GM21529 (cell line): ENCODE data around the gene ERFE.
"Not testable (repeated sequence)": the region's sequence is repeated elsewhere in the genome, so short reads cannot be mapped to it uniquely, and the experiment has no call there.

Source experiments
- ATAC-seq: cut with Tn5 transposase; IDR thresholded peaks from one replicate; pipeline ENCODE4 v1.9.1; 2021; ENCODE audit not compliant: unreplicated experiment

The ERFE gene, protein sequence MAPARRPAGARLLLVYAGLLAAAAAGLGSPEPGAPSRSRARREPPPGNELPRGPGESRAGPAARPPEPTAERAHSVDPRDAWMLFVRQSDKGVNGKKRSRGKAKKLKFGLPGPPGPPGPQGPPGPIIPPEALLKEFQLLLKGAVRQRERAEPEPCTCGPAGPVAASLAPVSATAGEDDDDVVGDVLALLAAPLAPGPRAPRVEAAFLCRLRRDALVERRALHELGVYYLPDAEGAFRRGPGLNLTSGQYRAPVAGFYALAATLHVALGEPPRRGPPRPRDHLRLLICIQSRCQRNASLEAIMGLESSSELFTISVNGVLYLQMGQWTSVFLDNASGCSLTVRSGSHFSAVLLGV

DNA sequence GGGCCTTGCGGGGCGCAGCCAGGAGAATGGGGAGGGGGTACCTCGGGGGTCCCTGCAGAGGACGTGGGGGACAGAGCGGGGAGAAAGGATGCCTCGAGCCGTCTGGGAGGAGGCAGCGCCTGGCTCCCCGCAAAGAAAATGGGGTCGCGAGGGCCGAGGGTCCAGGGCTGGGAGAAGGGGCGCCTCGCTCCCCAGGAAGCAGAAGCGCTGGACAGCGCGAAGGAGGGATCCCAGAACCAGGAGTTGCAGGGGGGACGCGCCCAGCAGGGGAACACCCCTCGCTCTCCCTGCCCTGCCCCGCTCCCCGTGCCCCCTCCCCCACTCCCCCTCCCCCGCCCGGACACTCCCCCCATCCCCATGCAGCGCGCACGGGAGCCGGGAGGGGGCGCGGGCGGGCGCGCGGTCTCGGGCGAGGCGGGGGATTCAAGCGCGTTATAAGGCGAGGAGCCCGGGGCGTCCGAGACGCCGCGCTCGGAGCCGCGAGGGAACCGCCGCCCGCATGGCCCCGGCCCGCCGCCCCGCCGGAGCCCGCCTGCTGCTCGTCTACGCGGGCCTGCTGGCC is at the start of gene ERFE:
Gene ERFE (plus strand): TSS at position 462 of the 562 bp plus-strand sequence. CDS start 38 bp downstream, at position 500.
- peak; percentile 45 for ATAC-seq

DNA sequence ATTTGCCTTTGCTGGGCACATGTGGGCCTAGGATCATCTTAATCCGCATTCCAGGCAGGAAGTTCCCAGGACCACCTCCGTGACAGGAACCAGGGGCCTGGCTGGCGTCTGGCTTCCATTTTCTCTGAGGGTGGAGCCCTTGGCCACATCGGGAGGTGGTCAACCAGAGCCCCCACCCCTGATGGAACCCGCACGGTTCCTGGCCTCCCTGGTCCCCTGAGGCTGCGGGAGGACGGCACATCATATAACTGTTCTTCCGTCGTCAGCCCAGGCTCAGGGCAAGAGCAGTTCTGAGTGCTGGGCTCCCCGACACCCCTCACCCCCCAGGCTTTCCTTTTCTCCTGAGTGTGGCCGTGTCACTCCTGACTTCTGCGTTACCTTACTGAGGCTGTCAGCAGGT is 45.2 kb upstream of the ERFE start:
- ATAC-seq = no peak

DNA sequence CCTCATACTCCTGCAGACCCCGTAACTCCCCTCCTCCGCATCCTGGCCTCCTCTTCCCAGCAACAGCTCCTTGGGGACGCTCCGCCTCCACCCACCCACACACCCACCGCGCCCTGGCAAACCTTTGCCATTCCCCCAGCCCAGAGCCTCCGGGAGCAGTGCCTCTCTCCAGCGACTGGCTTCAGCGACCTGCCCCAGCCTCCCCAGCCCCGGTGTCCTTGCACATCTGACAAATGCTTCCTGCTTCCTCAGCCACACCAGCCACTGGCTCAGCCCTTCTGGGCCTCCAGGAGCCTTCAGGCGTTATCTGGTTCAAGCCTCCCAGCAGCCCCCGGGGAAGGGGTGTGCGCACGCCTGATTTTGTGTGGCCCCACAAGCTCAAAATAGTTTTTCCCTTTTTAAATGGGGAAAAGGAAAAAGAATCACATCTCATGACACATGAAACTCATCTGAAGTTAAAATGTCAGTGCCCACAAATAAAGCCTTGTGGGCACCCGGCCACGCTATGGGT is 44.4 kb upstream of the ERFE start:
- no peak for ATAC-seq

DNA sequence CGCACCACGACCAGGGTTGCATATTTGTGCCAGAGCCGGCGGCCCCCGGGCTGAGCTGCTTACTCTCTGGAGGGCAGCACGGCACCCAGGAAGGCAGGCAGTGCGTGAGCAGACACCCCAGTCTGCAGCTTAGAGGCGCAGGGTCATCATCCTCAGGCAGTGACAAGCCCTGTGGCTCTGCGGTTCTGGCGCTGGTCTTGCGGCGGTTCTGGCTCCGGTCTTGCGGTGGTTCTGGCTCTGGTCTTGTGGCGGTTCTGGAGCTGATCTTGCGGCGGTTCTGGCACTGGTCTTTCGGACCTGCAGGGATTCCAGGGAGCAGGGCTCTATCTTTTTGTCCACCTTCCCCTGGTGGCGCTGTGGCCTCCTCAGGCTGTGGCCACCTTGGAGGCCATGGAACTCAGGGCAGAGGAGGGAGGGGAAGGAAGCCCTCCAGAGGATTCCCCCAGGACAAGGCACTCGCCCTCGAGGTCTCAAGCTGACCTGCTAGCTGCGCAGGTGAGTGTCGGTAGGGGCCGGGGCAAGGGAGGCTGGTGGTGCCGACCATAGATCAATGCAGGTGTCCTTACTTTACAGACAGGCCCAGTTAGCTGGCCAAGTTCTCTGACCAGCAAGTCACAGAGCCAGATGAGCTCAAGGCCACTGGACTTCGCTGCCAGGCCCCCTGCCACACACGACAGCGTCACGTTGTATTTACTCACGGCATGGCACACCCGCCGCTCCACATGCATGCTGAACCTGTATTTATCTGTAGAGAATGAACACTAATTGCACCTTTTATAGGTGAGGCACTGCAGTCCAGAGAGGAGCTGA is 43.7 kb upstream of the ERFE start:
- no peak for ATAC-seq

DNA sequence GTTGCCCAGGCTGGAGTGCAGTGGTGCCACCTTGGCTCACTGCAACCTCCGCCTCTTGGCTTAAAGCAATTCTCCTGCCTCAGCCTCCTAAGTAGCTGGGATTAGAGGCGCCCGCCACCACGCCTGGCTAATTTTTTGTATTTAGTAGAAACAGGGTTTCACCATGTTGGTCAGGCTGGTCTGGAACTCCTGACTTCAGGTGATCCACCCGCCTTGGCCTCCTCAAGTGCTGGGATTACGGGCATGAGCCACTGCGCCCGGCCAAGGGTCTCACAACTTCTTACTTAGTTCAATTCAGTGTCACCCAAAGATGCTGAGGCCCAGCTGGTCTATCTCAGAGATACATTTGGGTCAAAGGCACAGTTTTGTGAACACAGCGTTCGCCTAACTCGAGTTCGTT is 43.1 kb upstream of the ERFE start:
- not testable (repeated sequence) for ATAC-seq

DNA sequence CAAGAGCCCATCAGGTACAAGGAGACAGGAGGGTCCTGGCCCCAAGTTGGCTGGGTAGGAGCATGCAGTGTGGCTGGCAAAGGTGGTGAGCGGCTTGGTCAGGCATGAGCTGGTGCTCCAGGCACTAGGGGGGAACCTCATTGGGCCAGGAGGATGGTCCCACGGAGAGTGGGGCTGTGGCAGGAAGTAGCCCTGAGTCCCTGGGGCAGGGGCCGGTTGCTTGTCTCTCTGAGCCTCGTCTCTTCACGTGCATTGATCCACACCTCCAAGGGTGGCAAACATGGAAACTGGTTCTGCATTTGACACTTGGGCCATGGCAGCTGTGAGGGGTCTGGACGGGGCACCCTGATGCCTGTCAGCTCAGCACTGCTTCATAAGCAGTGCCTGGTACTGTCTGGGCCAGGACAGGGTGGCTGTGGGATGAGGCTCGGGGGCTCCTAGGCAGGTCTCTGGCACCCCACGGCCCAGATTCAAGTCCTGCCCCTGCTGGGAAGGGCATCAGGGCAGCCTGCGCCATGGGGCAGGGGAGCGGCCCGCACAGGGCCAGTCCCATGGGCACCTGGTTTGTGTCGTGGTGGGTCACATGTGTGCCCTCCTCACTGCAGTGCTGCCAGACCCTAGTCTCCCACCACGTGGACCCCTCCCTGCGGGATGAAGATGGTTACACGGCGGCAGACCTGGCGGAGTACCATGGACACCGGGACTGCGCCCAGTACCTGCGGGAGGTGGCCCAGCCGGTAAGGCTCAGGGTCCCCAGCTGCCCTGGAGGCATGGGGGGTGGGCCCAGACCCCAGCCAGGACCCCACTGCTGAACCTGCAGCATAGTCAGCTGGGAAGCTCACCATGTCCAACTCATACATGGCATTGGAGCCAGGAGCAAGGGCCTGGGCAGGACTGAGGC is 42.2 kb upstream of the ERFE start:
- ATAC-seq = no peak

DNA sequence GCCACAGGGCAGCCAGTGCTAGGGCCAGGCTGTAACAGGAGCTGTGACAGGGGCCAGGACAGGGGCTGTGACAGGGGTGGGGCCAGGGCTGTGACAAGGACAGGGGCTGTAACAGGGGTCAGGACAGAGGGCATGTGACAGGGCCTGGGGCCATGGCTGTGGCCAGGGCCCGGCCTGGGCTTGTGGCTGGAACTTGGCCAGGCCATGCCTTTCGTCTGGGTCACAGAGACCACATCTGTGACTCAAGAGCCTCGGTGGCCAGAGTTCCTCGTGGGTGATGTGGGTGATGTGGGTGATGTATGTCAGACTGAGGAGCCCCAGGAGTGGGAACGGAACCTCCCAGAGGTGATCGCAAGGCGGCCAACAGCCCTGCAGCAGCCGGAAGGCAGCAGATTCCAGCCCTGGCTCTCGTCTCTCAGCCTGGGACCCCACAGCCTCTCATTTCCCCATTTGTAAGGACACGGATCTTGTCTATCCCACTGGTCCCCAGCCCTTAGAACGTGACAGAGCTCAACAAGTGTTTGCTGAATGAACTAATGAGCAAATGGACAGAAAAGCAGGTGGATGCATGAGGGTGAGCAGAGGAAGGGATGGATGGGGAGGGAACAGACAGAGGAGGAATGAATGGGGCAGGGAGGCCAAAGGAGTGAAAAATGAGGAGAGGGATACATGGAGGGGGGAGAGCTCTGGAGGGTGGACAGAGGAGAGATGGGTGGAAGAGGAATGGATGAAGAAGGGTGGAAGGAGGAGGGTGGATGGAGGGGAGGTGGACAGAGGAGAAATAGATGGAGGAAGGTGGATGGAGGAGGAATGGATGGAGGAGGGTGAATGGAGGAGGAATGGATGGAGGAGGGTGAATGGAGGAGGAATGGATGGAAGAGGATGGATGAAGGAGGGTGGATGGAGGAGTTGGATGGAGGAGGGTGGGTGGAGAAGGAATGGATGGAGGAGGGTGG is 41.3 kb upstream of the ERFE start:
- ATAC-seq = no peak

DNA sequence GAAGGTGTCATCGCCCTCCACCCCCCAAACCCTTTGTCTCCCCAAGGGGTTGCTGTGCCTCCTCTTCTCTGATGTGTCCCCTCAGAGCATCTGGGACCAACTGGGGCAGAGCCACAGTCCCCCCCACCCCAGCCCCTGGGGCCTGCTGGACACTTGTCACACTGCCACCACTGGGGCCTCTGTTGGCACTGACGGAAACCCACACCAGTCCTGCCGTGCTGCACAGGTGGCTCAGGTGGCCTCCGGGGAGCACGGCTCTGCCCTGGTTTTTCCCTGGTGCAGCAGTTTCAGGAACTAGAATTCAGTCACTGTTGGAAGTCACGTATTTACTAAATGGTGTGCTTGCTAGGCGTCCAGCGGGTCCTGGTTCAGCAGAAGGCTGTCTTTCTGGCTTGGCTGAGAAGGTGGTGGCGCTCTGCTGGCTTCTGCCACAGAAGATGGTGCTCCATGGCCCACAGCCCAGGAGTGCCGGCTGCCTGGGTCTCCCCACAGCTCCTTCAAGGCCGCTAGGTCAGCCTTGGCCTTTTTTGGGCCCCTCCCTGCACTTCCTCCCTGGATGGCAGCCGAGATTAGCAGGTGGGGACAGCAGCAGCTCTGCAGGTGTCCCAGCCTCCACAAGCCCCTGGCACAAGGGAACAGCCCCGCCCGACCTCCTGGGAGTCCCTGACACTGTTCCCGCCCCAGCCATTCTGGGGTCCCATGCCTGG is 38.9 kb upstream of the ERFE start:
- peak; percentile 37 for ATAC-seq

DNA sequence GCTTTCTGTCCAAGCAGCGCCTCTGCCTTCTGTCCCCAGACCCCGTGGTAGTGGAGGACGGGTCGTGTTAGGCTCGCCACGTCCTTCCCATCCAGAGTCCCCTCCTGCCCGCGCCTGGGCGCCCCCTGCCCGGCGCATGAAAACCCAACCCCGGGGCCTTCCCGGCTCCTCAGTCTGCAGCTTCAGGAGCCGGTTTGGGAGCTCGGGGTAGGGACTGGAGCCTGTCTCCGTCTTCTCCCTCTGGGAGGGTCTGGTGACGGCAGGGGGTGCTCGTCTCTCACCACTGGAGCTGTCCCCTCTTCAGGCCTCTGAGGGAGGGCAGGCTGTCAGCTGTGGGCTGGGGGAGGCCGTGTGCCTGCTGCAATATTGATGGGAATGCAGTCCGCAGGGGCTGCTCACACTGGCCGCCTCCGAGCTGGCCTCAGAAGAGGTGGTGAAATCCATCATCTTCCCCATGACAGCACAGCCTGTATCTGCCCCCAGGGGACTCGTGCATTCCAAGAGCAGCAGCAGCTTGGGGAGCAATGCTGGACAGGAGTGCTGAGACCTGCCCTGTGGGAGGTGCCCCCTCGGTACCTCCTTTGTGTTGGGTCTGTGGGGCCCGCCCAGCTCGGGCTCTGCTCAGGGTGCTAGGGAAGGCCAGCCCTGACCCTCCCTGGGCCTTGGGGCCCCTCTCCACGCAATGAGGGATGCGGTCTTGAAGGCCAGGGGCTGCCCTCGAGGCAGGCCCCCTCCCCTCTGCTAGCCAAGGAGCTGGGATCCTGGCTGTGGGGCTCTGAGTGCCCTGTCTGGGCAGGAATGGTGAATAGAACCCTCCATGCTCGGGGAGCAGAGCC is 38.1 kb upstream of the ERFE start:
- no peak for ATAC-seq

DNA sequence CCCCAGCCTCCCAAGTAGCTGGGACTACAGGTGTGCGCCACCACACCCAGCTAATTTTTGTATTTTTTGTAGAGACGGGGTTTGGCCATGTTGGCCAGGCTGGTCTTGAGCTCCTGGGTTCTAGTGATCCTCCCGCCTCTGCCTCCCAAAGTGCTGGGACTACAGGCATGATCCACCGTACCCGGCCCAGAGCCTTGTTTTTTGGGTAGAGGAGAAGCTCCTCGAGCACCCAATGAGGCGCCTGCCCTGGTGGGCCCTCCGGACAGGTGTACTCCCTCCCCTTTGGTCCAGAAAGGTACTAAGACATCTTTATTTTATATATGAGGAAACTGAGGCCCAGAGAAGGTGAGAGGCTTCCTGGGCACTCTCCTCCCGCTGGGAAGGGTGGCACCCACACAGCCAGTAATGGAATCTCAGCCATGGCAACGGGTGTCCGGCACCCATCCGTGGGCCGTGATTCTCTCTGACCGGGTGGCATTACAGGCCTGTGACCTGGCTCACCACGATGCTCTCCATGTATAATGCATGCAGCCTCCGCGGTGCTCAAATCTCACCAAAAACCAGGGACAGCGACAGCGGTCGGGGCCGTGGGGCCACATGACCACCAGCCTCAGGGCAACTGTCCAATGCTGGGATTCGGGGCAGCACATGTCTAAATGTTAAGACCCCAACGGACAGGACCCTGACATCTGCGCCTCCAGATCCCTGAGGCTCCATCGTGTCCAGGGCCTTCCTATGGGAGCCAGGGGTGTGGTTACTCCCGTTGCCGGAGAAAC is 37.1 kb upstream of the ERFE start:
- ATAC-seq = no peak

DNA sequence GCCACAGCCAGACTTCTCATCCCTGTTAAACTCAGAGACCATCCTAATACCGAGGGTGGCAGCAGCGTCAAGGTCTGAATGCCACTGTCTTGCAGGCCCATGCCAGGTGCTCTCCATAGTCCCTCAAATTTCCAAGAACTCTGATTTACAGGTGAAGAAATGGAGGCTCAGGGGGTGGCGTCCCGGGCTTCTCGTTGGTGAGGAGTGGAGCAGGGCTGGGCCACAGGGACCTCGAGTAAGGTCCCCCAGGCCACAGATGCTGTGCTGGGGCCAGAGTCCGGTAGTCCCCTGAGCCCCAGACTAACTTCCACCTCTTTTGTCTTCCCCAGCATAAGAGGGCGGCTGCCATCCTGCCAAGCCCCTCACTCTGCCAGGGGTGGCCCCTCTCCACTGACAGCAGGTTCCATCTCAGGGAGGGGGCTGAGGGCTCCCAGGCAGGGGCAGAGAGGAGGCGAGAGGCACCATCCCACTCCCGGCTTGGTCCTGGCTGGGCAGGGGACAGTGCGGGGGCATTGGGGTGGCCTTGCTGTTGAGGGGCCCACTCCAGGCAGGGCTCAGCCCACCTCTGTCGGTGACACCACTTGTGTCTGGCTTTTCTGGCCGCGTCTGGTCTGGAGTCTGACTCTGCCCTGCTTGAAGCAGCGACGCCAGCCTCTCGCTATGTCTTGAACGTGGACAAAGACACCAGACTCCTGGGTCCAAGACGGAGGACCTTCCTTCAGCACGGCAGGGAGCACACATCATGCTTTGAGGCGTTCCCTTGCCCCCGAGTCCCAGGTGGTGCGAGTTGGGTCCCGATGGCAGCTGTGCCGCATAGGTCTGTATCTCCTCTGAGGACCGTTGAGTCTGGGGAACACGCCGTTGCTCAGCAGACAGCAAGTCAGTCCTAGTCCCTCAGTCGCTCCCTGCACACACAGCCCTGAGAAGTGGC is 36.2 kb upstream of the ERFE start:
- no peak for ATAC-seq

DNA sequence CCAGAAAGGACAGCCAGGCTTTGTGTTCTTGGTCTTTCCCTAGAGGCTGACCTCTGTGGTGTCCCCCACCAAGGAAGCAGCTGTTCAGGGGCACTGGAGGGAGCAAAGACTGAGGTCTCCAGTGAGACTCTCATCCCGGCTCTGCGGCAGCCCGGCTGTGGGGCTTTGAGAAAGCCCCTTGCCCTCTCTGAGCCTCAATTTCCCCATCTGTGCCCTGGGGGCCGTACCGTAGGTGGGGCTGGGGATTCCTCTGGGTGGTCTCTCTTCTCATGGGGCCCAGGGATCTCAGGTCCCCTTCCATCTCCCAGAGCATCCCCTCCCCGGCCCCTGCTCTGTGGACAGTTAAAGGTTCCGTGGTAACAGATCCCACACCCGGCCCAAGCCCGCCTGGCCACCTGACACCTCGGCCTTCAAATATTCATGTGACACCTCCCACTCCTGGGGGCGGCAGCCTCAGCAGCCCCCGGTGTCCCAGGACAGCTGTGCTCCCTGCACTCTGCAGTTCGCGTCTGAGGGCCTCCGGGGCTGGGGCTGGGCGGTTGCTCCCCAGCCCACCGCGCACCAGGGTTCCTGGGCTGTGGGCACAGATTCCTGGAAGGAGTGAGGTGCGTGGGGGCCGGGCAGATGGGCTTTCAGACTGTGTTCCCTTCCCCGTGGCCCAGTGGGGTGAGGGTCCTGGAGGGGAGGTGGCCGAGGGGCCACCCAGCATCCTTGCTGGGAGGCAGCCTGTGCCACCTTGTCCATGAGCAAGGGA is 35.4 kb upstream of the ERFE start:
- ATAC-seq = no peak

DNA sequence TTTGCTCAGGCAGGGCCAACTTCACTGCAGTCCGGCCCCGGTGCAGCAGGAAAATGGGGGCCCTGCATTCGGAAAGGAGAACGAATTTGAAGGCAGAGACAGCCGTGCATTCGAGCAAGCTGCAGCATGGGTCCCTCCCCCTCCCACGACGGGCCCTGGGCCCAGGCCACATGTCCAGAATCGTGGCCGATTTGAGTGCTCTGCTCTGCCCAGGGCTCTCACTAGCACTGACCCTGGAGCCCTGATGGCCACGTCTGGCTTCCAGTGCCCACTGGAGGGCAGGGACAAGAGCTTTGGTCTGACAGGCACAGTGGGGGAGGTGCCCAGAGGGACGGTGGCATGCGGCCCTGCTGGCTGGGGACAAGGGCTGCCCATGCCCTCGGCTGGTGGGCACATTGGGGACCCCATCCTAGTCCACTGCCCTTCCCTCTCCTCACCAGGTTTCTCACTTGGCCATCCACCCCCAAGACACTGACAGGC is 34.7 kb upstream of the ERFE start:
- no peak for ATAC-seq

DNA sequence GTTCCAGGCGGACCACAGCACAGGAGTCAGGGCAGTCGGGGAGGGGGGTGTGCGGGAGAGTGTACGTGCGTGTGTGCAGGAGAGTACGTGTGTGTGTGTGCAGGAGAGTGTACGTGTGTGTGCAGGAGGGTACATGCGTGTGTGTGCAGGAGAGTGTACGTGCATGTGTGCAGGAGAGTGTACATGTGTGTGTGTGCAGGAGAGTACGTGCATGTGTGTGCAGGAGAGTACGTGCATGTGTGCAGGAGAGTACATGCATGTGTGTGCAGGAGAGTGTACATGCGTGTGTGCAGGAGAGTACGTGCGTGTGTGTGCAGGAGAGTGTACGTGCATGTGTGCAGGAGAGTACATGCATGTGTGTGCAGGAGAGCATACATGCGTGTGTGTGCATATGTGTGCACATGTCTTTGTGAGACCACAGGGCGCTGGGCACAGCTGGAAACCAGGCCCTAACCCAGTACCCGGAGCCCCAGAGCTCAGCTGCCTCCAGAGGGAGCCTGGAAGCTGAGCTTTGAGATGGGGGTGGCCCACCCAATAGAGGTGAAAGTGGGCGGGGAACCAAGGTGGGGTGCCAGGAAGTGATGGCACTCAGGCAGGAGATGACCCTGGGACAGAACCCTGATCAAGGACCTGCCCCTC is 34.2 kb upstream of the ERFE start:
- no peak for ATAC-seq
